OCI-LY1 (cell line): ENCODE data around the gene LCN1.
"Not testable (repeated sequence)": the region's sequence is repeated elsewhere in the genome, so short reads cannot be mapped to it uniquely, and the experiment has no call there.

ENCODE experiments used
- H2AFZ ChIP-seq: fragments of 200-600 bp; sonication (generic), shearing (Covaris generic); 2 replicates; pipeline ENCODE4 v1.6.0; 2014; ENCODE audit warnings: antibody characterized with exemption, mild to moderate bottlenecking, low read length
- H3F3A ChIP-seq: fragments of 200-600 bp; sonication (generic), shearing (Covaris generic); 2 replicates; pipeline ENCODE4 v1.6.0; 2014; ENCODE audit warnings: mild to moderate bottlenecking, antibody characterized with exemption, low read length, moderate library complexity; ENCODE audit not compliant: insufficient read depth
- H3K27ac ChIP-seq: fragments of 200-600 bp; sonication (generic); 2 replicates; pipeline ENCODE4 v1.5.1; 2014; ENCODE audit warnings: low read length, mixed run types, mild to moderate bottlenecking, low read depth; ENCODE audit not compliant: poor library complexity, severe bottlenecking
- H3K27me3 ChIP-seq: fragments of 200-600 bp; sonication (generic); 2 replicates; pipeline ENCODE4 v1.6.0; 2014; ENCODE audit warnings: antibody characterized with exemption, mild to moderate bottlenecking, low read length, moderate library complexity; ENCODE audit not compliant: insufficient read depth
- H3K36me3 ChIP-seq: fragments of 200-600 bp; sonication (generic); 2 replicates; pipeline ENCODE4 v1.6.1; 2014; ENCODE audit warnings: mild to moderate bottlenecking, antibody characterized with exemption, low read length, moderate library complexity, mixed read lengths; ENCODE audit not compliant: insufficient read depth
- H3K4me1 ChIP-seq: fragments of 200-600 bp; sonication (generic); 2 replicates; pipeline ENCODE4 v1.5.1; 2014; ENCODE audit warnings: mild to moderate bottlenecking, low read length, moderate library complexity; ENCODE audit not compliant: insufficient read depth, severe bottlenecking
- H3K4me2 ChIP-seq: fragments of 200-600 bp; sonication (generic), shearing (Covaris generic); 2 replicates; pipeline ENCODE4 v1.6.1; 2014; ENCODE audit warnings: low read length
- H3K4me3 ChIP-seq: fragments of 200-600 bp; sonication (generic); 2 replicates; pipeline ENCODE4 v1.5.1; 2014; ENCODE audit warnings: low read length, low read depth, mild to moderate bottlenecking, mixed read lengths; ENCODE audit not compliant: poor library complexity, severe bottlenecking
- H3K79me2 ChIP-seq: fragments of 200-600 bp; shearing (Covaris generic); 2 replicates; pipeline ENCODE4 v1.6.1; 2016; ENCODE audit warnings: mixed run types, low read length, mixed read lengths; ENCODE audit not compliant: insufficient read depth
- H3K9ac ChIP-seq: fragments of 200-600 bp; sonication (generic), shearing (Covaris generic); 2 replicates; pipeline ENCODE4 v1.6.1; 2014; ENCODE audit warnings: mild to moderate bottlenecking, low read length, mixed read lengths
- H3K9me2 ChIP-seq: fragments of 200-600 bp; sonication (generic), shearing (Covaris generic); 2 replicates; pipeline ENCODE4 v1.6.1; 2014; ENCODE audit warnings: low read depth, mild to moderate bottlenecking, low read length, mixed read lengths
- H3K9me3 ChIP-seq: fragments of 200-600 bp; shearing (Covaris generic); 2 replicates; pipeline ENCODE4 v1.6.1; 2014; ENCODE audit warnings: low read length, mixed read lengths
- H4K20me1 ChIP-seq: fragments of 200-600 bp; sonication (generic), shearing (Covaris generic); 2 replicates; pipeline ENCODE4 v1.6.0; 2016; ENCODE audit warnings: mild to moderate bottlenecking, low read length; ENCODE audit not compliant: insufficient read depth
- CTCF ChIP-seq: fragments of 200-600 bp; sonication (generic), shearing (Covaris generic); IDR thresholded peaks from 2 replicates; pipeline ENCODE4 v1.5.1; 2017; ENCODE audit warnings: mild to moderate bottlenecking, antibody characterized with exemption, low read length, moderate library complexity, mixed read lengths
- EZH2 ChIP-seq: fragments of 200-600 bp; sonication (generic), shearing (Covaris generic); IDR thresholded peaks from 2 replicates; pipeline ENCODE4 v1.8.0; 2017; ENCODE audit warnings: borderline replicate concordance, mixed run types, mild to moderate bottlenecking, antibody characterized with exemption, low read length, moderate library complexity, mixed read lengths

The LCN1 gene

GRCh38 chr9:135526730-135527571 is 5.7 kb downstream of the LCN1 start:
- Histone ChIP-seq H3K27me3 (no peaks in the 10 kb centered on the region), H3F3A (no peaks in the 10 kb centered on the region), H3K79me2 (no peaks in the 10 kb centered on the region), H4K20me1 (no peaks in the 10 kb centered on the region), H3K9me2 (no peaks in the 10 kb centered on the region), H3K4me3 (no peak overlapping the region), H3K27ac (no peak overlapping the region), H2AFZ (no peak overlapping the region), H3K4me2 (no peak overlapping the region), H3K9ac (no peak overlapping the region), H3K36me3 (no peaks in the 10 kb centered on the region), H3K4me1 (no peaks in the 10 kb centered on the region), H3K9me3 (no peaks in the 10 kb centered on the region)
- no peak for TF ChIP-seq CTCF

DNA sequence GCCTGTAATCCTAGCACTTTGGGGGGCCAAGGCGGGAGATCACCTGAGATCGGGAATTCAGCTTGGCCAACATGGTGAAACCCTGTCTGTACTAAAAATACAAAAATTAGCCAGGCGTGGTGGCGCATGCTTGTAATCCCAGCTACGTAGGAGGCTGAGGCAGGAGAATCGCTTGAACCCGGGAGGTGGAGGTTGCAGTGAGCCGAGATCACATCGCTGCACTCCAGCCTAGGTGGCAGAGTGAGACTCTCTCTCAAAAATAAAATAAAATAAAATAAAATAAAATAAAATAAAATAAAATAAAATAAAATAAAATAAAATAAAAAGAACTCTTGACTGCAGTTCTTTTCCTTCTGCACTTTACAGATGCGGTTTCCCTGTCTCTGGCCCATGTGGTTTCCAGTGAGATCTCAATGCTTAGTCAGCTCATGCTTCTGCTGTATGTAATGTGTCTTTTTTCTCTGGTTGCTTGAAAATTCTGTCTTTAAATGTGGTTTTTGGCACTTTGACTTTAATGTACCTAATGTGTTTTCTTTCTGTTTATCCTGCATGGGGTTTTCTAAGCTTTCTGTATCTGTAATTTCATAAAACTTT is 7.7 kb downstream of the LCN1 start:
- H4K20me1 ChIP-seq, H3K79me2 ChIP-seq, H3F3A ChIP-seq, H3K9ac ChIP-seq, H3K9me2 ChIP-seq, H2AFZ ChIP-seq, H3K27me3 ChIP-seq, H3K36me3 ChIP-seq, H3K9me3 ChIP-seq, H3K27ac ChIP-seq, H3K4me1 ChIP-seq, H3K4me3 ChIP-seq, H3K4me2 ChIP-seq: not testable (repeated sequence)

DNA sequence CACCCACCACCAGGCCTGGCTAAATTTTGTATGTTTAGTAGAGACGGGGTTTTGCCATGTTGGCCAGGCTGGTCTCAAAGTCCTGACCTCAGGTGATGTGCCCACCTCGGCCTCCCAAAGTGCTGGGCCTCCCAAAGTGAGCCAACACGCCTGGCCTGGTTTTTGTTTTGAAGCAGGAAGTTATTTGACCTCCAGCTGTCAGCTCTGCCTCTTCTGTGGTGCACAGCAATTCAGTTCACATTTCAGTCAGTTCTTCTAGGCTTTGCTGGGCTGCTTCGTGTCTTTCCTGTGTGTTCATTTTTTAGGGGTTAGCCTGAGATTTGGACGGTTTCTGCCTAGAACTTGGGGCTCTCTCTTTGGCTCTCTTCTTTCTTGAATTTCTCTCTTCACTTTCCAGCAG is 8.9 kb downstream of the LCN1 start:
- H3K9ac ChIP-seq = no peak overlapping the region
- no peak overlapping the region for H3K27ac ChIP-seq
- no peak for TF ChIP-seq EZH2
- TF ChIP-seq CTCF = no peak
- no peak overlapping the region for H3K4me3 ChIP-seq
- no peaks in the 10 kb centered on the region for H4K20me1 ChIP-seq
- no peaks in the 10 kb centered on the region for H3K36me3 ChIP-seq
- no peaks in the 10 kb centered on the region for H3F3A ChIP-seq
- no peaks in the 10 kb centered on the region for H3K9me3 ChIP-seq
- H3K4me1 ChIP-seq = no peaks in the 10 kb centered on the region
- H2AFZ ChIP-seq = no peak overlapping the region
- H3K79me2 ChIP-seq = no peaks in the 10 kb centered on the region
- H3K27me3 ChIP-seq = no peaks in the 10 kb centered on the region
- no peak overlapping the region for H3K4me2 ChIP-seq
- H3K9me2 ChIP-seq = no peaks in the 10 kb centered on the region

GRCh38 chr9:135531096-135531495 is 9.9 kb downstream of the LCN1 start:
- Histone ChIP-seq H3F3A (no peaks in the 10 kb centered on the region), H3K9me3 (no peaks in the 10 kb centered on the region), H3K79me2 (no peaks in the 10 kb centered on the region), H3K27me3 (no peaks in the 10 kb centered on the region; the same call in 1 of the 2 replicates), H3K4me2 (no peak overlapping the region), H3K9me2 (no peaks in the 10 kb centered on the region), H3K4me1 (no peaks in the 10 kb centered on the region), H3K4me3 (no peak overlapping the region), H3K27ac (no peak overlapping the region), H3K9ac (no peak overlapping the region), H4K20me1 (no peaks in the 10 kb centered on the region), H2AFZ (no peak overlapping the region), H3K36me3 (no peaks in the 10 kb centered on the region)
- TF ChIP-seq CTCF (no peak), EZH2 (no peak)
